ENCODE data around the gene ELOVL2. TPM values are rescaled to one million over a fixed set of nuclear protein-coding genes. Genes with fewer than 3 reads are reported as not detected.

ELOVL2 gene
- total RNA-seq, 1 donor from 2014 or later = 0.23 TPM

- Histone ChIP-seq H3K27ac (no peak overlapping the region), H3K36me3 (no peaks in the 10 kb centered on the region), H3K4me1 (no peaks in the 10 kb centered on the region), H3K4me3 (no peak overlapping the region), H3K9me3 (no peaks in the 10 kb centered on the region), H3K27me3 (no peaks in the 10 kb centered on the region)
- no peak for ATAC-seq
- intact Hi-C loops (cut with DNase I) = no loop called here
- DNase-seq = no peak
- TF ChIP-seq CTCF (IDR thresholded peaks at IDR 0.05) = no peak
Observed at GRCh38 chr6:11056871-11057270, 12.8 kb upstream of the ELOVL2 start.

- DNase-seq = no peak
Observed at GRCh38 chr6:11055127-11055627, 11.1 kb upstream of the ELOVL2 start.

GRCh38 chr6:11054722-11055121 lies 10.6 kb upstream of the ELOVL2 start:
- no peak for TF ChIP-seq CTCF (IDR thresholded peaks at IDR 0.05)
- DNase-seq = no peak
- Histone ChIP-seq H3K27ac (no peak overlapping the region), H3K9me3 (no peaks in the 10 kb centered on the region), H3K4me3 (no peak overlapping the region), H3K27me3 (peaks cover 15% of the 10 kb centered on the region), H3K36me3 (no peaks in the 10 kb centered on the region), H3K4me1 (no peaks in the 10 kb centered on the region)
- no peak for ATAC-seq
- intact Hi-C loops (cut with DNase I) = no loop called here

More at GRCh38 chr6:11055127-11055627, 11.1 kb upstream of the ELOVL2 start:
- Histone ChIP-seq H3K4me3 (no peak overlapping the region), H3K4me1 (no peaks in the 10 kb centered on the region), H3K9me3 (no peaks in the 10 kb centered on the region), H3K27me3 (peaks cover 11% of the 10 kb centered on the region), H3K27ac (no peak overlapping the region), H3K36me3 (no peaks in the 10 kb centered on the region)
- no peak for ATAC-seq
- intact Hi-C loops (cut with DNase I) = no loop called here
- no peak for TF ChIP-seq CTCF (IDR thresholded peaks at IDR 0.05)

GRCh38 chr6:11053307-11053706 lies 9.2 kb upstream of the ELOVL2 start:
- no peak for TF ChIP-seq CTCF (IDR thresholded peaks at IDR 0.05)
- DNase-seq (no peak), ATAC-seq (no peak)
- no peak overlapping the region for H3K4me3 ChIP-seq
- H3K9me3 ChIP-seq = no peaks in the 10 kb centered on the region
- intact Hi-C loops (cut with DNase I) = no loop called here
- no peaks in the 10 kb centered on the region for H3K36me3 ChIP-seq
- H3K4me1 ChIP-seq = no peaks in the 10 kb centered on the region
- no peak overlapping the region for H3K27ac ChIP-seq
- H3K27me3 ChIP-seq = peaks cover 28% of the 10 kb centered on the region

- intact Hi-C loops (cut with DNase I) = no loop called here
- no peak for ATAC-seq
Observed at GRCh38 chr6:11050731-11051130, 6.6 kb upstream of the ELOVL2 start.

More at GRCh38 chr6:11050731-11051130, 6.6 kb upstream of the ELOVL2 start:
- Histone ChIP-seq H3K27ac (no peak overlapping the region), H3K27me3 (peaks cover 48% of the 10 kb centered on the region), H3K4me3 (no peak overlapping the region), H3K4me1 (no peaks in the 10 kb centered on the region), H3K9me3 (no peaks in the 10 kb centered on the region), H3K36me3 (no peaks in the 10 kb centered on the region)
- DNase-seq = no peak
- no peak for TF ChIP-seq CTCF (IDR thresholded peaks at IDR 0.05)

All from upper lobe of right lung (tissue), 1 donor.